Myocyte (in vitro differentiated cells): ENCODE results near the gene MYRFL. TPM values are rescaled to one million over a fixed set of nuclear protein-coding genes. Genes with fewer than 3 reads are reported as not detected.
"Not testable (repeated sequence)": the region's sequence is repeated elsewhere in the genome, so short reads cannot be mapped to it uniquely, and the experiment has no call there.

Experiments
- DNase-seq: peaks from one replicate; pipeline ENCODE4 v3.0.0-alpha.2; 2012; ENCODE audit warnings: low read depth
- total RNA-seq: library from RNA; depleted of rRNA; stranded (reverse); fragments of >200 nt; gene quantifications from 2 replicates; pipeline ENCODE4 v1.2.3, GENCODE V29; 2014

The MYRFL gene
- total RNA-seq, 1 donor from 2014 or later: 0.03 TPM

DNA sequence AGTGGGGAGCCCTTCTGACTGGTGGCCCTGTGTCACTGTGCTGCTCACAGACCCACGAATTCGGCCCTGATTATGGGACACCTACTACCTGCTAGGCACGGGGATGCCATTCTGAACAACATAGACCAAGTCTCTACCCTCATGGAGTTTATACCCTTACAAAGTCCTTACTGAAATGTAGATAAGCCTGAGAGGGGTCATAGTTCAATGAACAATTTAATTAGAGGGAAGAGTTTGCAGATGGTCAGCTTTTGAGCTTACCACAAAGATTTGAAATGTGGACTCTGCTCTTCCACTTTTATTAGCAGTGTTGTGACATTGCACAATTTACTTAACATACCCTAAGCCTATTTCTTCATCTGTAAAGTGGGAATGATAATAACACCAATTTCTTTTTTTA is 161.1 kb downstream of the MYRFL start:
- DNase-seq: no peak

- peak; percentile 74 for DNase-seq
Measured at GRCh38 chr12:69987579-69988091, 162.6 kb downstream of the MYRFL start.

DNA sequence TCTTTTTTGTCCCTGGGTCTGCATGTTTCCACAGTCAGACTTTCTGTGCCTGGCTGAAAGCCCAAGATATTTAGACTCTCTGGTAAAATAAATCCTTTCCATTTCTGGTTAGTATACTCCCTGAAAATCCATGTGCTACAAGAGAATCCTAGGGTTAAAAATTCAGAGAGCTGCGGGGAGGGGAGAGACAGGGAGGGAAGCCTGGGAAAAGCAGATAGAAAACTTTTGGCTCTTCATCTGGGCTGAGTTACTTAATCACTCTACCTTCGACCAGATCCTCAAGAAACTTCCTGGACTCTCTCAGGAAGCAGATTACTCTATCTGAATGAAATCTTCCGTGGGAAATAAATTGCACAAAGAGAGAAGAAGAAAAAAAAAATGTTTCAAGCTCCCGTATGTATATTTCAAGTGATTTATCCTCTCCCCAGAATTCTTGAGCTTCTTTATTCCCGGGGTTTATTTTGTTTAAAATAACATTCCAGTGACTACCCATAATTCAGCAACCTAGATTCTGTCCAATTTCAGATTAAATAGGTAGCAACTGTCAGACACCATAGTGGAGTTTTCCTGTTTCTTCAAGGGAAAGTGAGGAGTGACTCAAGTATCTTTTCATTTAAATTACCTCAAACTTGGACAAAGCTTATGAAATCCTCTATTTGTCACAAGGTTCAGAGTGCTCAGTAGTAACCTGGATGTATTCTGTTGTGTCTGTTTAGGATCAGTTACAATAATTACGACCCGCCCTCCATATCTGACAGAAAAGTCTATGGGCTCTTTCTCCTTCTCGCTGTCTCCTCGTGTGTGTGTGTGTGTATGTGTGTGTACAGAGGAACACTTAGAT is 163.7 kb downstream of the MYRFL start:
- DNase-seq: peak; percentile 35

DNA sequence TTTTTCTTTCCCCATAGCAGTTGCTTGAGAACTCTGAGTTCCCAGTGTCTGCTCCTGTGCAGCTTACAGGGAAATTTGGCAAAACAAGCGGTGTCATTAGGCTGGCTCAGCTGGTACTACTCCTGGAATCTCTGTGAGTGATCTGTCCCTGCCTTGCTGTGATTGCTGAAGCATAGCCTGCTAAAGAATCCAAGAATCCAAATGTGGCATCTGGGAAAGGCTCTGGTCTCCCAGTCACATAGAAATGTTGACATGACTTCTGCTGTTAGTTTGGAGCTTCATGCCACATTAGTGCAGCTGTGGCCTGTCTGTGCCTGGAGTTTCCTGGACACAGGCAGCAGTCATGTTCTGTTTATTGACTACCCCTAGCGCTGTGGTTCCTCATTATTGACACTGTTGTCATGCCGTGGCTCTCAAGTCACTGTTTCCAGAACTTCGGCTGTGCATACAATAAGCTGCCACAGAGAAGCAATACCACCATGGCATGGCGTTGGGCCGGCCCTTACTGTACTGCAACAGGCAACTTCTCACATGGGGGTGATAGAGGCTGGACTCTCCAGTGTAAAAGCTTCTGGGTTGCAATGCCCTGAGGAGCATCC is 166.8 kb downstream of the MYRFL start:
- DNase-seq: peak; percentile 57

DNA sequence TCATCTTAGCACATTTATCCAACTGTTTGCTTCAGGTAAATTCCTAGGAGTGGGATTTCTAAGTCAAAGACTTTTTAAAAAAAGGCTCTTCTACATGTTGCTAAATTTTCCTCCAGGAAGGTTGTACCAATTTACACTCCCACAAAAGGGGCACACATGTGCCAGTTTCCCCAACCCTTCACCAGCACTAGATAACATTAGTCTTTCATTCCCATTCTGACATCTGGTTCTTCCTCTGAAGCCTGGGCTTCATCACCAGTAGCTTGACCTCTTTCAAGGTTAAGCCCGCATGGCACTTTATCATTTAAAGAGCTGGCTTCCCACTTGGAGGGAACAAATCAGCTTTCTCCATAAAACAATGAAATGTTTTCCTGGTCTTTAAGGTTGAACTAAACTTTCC is 168.4 kb downstream of the MYRFL start:
- DNase-seq: no peak

DNA sequence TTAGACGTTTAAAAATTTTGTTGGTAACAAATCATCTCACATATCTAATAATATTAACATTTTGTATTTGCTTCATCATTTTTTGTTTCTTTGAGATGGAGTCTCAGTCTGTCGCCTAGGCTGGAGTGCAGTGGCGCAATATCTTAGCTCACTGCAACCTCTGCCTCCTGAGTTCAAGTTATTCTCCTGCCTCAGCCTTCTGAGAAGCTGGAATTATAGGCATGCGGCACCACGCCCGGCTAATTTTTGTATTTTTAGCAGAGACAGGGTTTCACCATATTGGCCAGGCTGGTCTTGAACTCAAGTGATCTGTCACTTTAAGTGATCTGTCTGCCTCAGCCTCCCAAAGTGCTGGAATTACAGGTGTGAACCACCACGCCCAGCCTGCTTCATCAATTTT is 169.1 kb downstream of the MYRFL start:
- not testable (repeated sequence) for DNase-seq

GRCh38 chr12:69994724-69995173 is 169.7 kb downstream of the MYRFL start:
- DNase-seq: peak; percentile 16

DNA sequence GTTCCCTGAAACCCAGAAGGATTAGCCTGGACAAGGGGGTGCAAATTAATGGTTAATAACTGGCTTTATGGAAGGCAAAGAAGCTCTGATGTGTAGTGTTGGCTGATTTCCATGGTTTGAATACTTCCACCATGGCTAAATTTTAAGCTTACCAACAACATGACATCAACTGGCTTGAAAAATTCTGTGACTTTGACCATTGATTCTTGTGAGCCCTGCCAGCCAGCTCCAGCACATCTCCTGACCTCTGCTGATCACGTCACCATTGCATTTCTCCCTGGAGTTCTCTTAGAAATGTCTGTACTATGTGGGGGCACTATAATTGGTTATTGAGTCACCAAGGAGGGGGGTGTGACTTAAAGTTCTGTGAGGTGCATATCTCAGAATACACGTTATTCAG is 171.2 kb downstream of the MYRFL start:
- DNase-seq: no peak

DNA sequence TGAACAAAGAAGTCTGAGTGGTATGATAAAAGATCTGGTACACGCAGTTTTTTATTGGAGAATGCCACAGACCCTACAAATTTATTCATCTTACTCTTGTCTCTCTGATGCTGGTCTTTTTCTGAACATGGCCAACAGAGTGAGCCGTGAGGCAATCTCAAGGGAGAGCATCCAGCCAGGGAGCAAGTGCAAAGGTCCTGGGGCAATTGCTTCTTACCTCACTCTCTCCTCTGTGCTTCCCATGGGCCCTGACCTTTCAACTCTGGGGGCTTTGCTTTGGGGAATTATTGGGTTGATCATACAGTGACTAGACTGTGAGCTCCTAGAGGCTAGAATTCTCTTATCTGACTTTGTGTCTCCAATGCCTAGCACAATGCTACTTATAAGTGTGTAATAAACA is 171.7 kb downstream of the MYRFL start:
- DNase-seq: no peak

GRCh38 chr12:69998011-69998410 is 173.0 kb downstream of the MYRFL start:
- DNase-seq: peak; percentile 31

- DNase-seq: no peak
Measured at GRCh38 chr12:69998922-69999321, 173.9 kb downstream of the MYRFL start.

- no peak for DNase-seq
Measured at GRCh38 chr12:69999561-69999960, 174.5 kb downstream of the MYRFL start.

DNA sequence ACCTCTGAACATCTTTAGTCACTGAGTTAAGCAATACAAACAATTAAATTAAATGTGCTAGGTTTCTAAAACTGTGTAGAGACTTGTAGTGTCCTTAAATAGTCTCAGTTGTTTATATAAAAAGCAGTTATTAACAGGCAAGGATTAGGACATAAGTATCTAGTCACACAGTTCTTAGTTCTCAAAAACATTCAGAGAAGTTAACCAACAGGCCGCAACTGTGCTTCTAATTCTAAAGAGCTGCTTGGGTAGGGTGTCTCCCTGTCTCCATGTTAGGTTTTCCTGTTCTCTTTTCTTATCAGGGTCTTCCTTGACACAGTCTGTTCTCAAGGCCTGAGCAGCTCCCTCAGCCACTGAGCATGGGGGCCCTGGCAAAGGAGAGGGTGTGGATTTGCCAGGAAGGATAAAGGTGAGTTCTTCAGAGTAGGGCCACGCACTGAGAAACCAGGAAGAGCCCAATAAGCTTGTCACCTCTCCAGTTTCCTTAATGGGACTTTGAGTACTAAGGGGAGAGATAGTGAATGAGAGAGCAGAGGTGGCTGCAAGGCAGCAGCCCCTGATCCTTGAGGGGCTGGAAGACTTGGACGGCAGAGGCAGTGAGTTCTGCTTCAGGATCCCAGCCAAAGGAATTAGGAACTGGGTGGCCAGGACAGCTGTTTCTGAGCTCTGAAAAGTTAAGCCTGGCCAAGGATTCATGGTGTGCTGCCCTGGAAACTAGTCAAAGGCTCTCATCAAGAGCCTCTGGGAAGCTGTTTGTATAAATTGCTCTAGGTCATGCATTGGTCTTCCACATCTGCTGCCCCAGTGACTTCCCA is 177.3 kb downstream of the MYRFL start:
- peak; percentile 68 for DNase-seq

DNA sequence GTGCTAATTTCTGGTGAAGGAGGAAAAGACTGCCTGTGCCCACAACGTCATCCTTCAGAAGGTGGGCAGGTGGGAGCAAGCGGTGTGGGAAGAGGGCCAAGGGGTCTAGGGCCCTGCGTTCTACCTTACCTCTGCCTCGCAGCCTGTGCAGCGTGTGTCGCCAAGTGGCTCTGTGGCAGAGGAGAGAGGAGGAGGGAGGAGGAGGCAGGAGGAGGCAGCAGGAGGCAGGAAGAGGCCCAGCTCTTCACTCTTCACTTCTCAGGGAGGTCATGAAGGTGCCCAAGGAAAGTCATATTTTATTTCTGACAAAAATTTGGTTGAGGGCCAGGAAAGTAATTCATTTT is 177.9 kb downstream of the MYRFL start:
- DNase-seq: no peak

- DNase-seq: peak; percentile 63
Measured at GRCh38 chr12:70005864-70006618, 181.0 kb downstream of the MYRFL start.

- no peak for DNase-seq
Measured at GRCh38 chr12:70006619-70006973, 181.6 kb downstream of the MYRFL start.

GRCh38 chr12:70007687-70008086 is 182.7 kb downstream of the MYRFL start:
- no peak for DNase-seq
